Smooth muscle cell (in vitro differentiated cells): Measurements from ENCODE around the gene EXPH5. TPM values are rescaled to one million over a fixed set of nuclear protein-coding genes. Genes with fewer than 3 reads are reported as not detected.

Experiments
- DNase-seq: peaks from one replicate; lab custom pipeline; 2025; ENCODE audit not compliant: unreplicated experiment; lab: John Stamatoyannopoulos, UW
- H2AFZ ChIP-seq: fragments of 200-600 bp; sonication (generic); 2 replicates; pipeline ENCODE4 v1.6.0; 2016; ENCODE audit warnings: antibody characterized with exemption, low read depth, mild to moderate bottlenecking
- H3F3A ChIP-seq: fragments of 200-600 bp; sonication (generic); 2 replicates; pipeline ENCODE4 v1.6.0; 2017; ENCODE audit warnings: antibody characterized with exemption, low read depth
- H3K27ac ChIP-seq: fragments of 200-600 bp; sonication (generic); 2 replicates; pipeline ENCODE4 v1.5.1; 2016; ENCODE audit warnings: low read depth, mild to moderate bottlenecking
- H3K27me3 ChIP-seq: fragments of 200-600 bp; sonication (generic); 2 replicates; pipeline ENCODE4 v1.6.1; 2016; ENCODE audit warnings: low read depth, mild to moderate bottlenecking
- H3K36me3 ChIP-seq: fragments of 200-600 bp; sonication (generic); 2 replicates; pipeline ENCODE4 v1.5.1; 2016; ENCODE audit warnings: low read depth
- H3K4me1 ChIP-seq: fragments of 200-600 bp; sonication (generic); 2 replicates; pipeline ENCODE4 v1.5.1; 2016; ENCODE audit warnings: low read depth
- H3K4me2 ChIP-seq: fragments of 200-600 bp; sonication (generic); 2 replicates; pipeline ENCODE4 v1.6.0; 2016; ENCODE audit warnings: mild to moderate bottlenecking
- H3K4me3 ChIP-seq: fragments of 200-600 bp; sonication (generic); 2 replicates; pipeline ENCODE4 v1.5.1; 2016; ENCODE audit warnings: mild to moderate bottlenecking
- H3K79me2 ChIP-seq: fragments of 200-600 bp; sonication (generic); 2 replicates; pipeline ENCODE4 v1.6.0; 2016; ENCODE audit warnings: low read depth, mild to moderate bottlenecking
- H3K9ac ChIP-seq: fragments of 200-600 bp; sonication (generic); 2 replicates; pipeline ENCODE4 v1.6.0; 2016; ENCODE audit warnings: low read depth
- H3K9me3 ChIP-seq: fragments of 200-600 bp; sonication (generic); replicated peaks from 2 replicates; pipeline ENCODE4 v1.5.1; 2016; ENCODE audit warnings: low read depth
- H4K20me1 ChIP-seq: fragments of 200-600 bp; sonication (generic); 2 replicates; pipeline ENCODE4 v1.6.0; 2016; ENCODE audit warnings: low read depth
- CTCF ChIP-seq: fragments of 200-600 bp; sonication (generic); IDR thresholded peaks from 2 replicates; pipeline ENCODE4 v1.5.1; 2017; ENCODE audit warnings: borderline replicate concordance, mild to moderate bottlenecking, antibody characterized with exemption; ENCODE audit not compliant: insufficient read depth, poor library complexity, severe bottlenecking
- WGBS: methylation state at CpG from one replicate; pipeline ENCODE4 v1.1.7; 2016; ENCODE audit warnings: low lambda C conversion rate; 5-methylcytosine and 5-hydroxymethylcytosine counted together
- polyA plus RNA-seq: library from polyadenylated mRNA; unstranded; fragments of >200 nt; fragmentation: Nextera tagmentation; extraction: Ambion mirVana; gene quantifications from 2 replicates; pipeline ENCODE4 v1.2.1, GENCODE V29; 2016
- total RNA-seq: library from RNA; depleted of rRNA; stranded (reverse); fragments of >200 nt; gene quantifications from 2 replicates; pipeline ENCODE4 v1.2.3, GENCODE V29; 2014

The EXPH5 gene
- total and polyA plus RNA-seq, 2 experiments from 2014 or later = 0.54 to 6.9 TPM

DNA sequence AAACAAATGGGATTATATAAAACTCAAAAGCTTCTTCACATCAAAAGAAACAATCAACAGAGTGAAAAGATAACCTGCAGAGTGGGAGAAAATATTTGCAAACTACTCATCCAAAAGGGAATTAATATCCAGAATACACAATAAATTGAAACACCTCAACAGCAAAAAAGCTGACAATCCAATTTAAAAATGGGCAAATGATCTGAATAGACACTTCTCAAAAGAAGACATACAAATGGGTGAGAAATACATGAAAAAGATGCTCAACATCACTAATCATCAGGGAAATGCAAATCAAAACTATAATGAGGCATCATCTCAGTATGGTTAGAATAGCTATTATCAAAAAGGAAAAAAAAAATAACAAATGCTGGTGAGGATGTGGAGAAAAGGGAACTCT is 13.5 kb downstream of the EXPH5 start:
- H3K4me1 ChIP-seq = no peaks in the 10 kb centered on the region
- no peaks in the 10 kb centered on the region for H3K79me2 ChIP-seq
- H4K20me1 ChIP-seq = no peaks in the 10 kb centered on the region
- H3K27ac ChIP-seq = no peak overlapping the region
- no peak overlapping the region for H3K4me3 ChIP-seq
- H3K4me2 ChIP-seq = no peak overlapping the region
- H3K9me3 ChIP-seq = no peaks in the 10 kb centered on the region
- DNase-seq = no peak
- H3K9ac ChIP-seq = no peak overlapping the region
- no peaks in the 10 kb centered on the region for H3K27me3 ChIP-seq
- no peak for TF ChIP-seq CTCF
- no peaks in the 10 kb centered on the region for H3F3A ChIP-seq
- H3K36me3 ChIP-seq = no peaks in the 10 kb centered on the region
- no peak overlapping the region for H2AFZ ChIP-seq

DNA sequence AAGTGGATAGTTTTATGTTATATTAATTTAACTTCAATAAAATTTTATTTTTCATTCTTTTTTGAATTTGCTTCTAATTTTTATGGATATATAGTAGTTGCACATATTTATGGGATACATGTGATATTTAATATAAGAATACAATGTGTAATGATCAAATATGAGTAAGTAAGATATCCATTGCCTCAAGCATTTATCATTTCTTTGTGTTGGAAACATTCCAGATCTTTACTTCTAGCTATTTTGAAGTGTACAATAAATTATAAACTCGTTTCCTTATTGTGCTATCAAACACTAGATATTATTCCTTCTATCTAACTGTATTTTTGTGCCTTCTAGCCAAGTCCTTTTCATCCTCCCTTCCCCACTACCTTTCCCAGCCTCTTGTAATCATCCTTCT is 17.0 kb downstream of the EXPH5 start:
- 65% methylated on average over 1 of the region's 1 CpG for WGBS

GRCh38 chr11:108574675-108575074 is 18.9 kb downstream of the EXPH5 start:
- no peak overlapping the region for H3K9ac ChIP-seq
- no peak overlapping the region for H3K27ac ChIP-seq
- H3K79me2 ChIP-seq = no peaks in the 10 kb centered on the region
- H3K4me2 ChIP-seq = no peak overlapping the region
- no peaks in the 10 kb centered on the region for H3K9me3 ChIP-seq
- no peak overlapping the region for H3K4me3 ChIP-seq
- 97% methylated on average over 4 of the region's 4 CpGs for WGBS
- DNase-seq = no peak
- H3K27me3 ChIP-seq = no peaks in the 10 kb centered on the region
- no peaks in the 10 kb centered on the region for H3K4me1 ChIP-seq
- H3K36me3 ChIP-seq = no peaks in the 10 kb centered on the region
- H4K20me1 ChIP-seq = no peaks in the 10 kb centered on the region
- H2AFZ ChIP-seq = no peak overlapping the region
- no peak for TF ChIP-seq CTCF
- no peaks in the 10 kb centered on the region for H3F3A ChIP-seq

More for the DNA sequence above, 17.0 kb downstream of the EXPH5 start:
- Histone ChIP-seq H3K36me3 (no peaks in the 10 kb centered on the region), H3K9ac (no peak overlapping the region), H3K4me3 (no peak overlapping the region), H3K27ac (no peak overlapping the region), H3K4me2 (no peak overlapping the region), H4K20me1 (no peaks in the 10 kb centered on the region), H2AFZ (no peak overlapping the region), H3K27me3 (no peaks in the 10 kb centered on the region), H3K79me2 (no peaks in the 10 kb centered on the region), H3K4me1 (no peaks in the 10 kb centered on the region), H3F3A (no peaks in the 10 kb centered on the region), H3K9me3 (no peaks in the 10 kb centered on the region)
- no peak for DNase-seq
- TF ChIP-seq CTCF = no peak

GRCh38 chr11:108571001-108571400 is 22.6 kb downstream of the EXPH5 start:
- H3K4me1 ChIP-seq = no peaks in the 10 kb centered on the region
- 38% methylated on average over 2 of the region's 2 CpGs for WGBS
- no peak for DNase-seq

More at GRCh38 chr11:108571001-108571400, 22.6 kb downstream of the EXPH5 start:
- no peaks in the 10 kb centered on the region for H3F3A ChIP-seq
- no peaks in the 10 kb centered on the region for H3K9me3 ChIP-seq
- H3K79me2 ChIP-seq = no peaks in the 10 kb centered on the region
- H3K27ac ChIP-seq = peak overlapping the region; percentile 64
- H3K4me3 ChIP-seq = no peak overlapping the region
- no peaks in the 10 kb centered on the region for H4K20me1 ChIP-seq
- no peak for TF ChIP-seq CTCF
- H3K4me2 ChIP-seq = no peak overlapping the region
- H3K36me3 ChIP-seq = no peaks in the 10 kb centered on the region
- no peak overlapping the region for H3K9ac ChIP-seq
- no peaks in the 10 kb centered on the region for H3K27me3 ChIP-seq
- no peak overlapping the region for H2AFZ ChIP-seq
